AG09309 (cell line): ENCODE measurements around the gene PVR.
"Not testable (repeated sequence)": the region's sequence is repeated elsewhere in the genome, so short reads cannot be mapped to it uniquely, and the experiment has no call there.

Experiments
- DNase-seq: peaks from one replicate; pipeline ENCODE4 v3.0.0-alpha.2; 2010; ENCODE audit warnings: low read depth
- H3K4me3 ChIP-seq: 2 replicates; pipeline ENCODE4 v1.5.1; 2011; ENCODE audit warnings: mild to moderate bottlenecking, low read depth, low read length, moderate library complexity; ENCODE audit not compliant: control insufficient read depth
- CTCF ChIP-seq: IDR thresholded peaks from 2 replicates; pipeline ENCODE4 v1.5.1; 2011; ENCODE audit warnings: mild to moderate bottlenecking, low read depth, low read length, inconsistent platforms; ENCODE audit not compliant: insufficient read depth, control insufficient read depth; ENCODE audit errors: missing control alignments

The PVR gene

DNA sequence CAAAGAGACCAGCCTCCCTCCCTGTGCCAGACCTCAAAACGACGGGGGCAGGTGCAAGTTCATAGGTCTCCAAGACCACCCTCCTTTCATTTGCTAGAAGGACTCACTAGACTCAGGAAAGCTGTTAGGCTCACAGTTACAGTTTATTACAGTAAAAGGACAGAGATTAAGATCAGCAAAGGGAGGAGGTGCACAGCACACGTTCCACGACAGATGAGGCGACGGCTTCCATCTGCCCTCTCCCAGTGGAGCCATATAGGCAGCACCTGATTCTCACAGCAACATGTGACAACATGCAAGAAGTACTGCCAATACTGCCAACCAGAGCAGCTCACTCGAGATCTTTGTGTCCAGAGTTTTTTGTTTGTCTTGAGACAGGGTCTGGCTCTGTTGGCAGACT, 18.2 kb downstream of the PVR start:
- TF ChIP-seq CTCF, result no peak
- DNase-seq, result no peak
- no peak overlapping the region for H3K4me3 ChIP-seq

DNA sequence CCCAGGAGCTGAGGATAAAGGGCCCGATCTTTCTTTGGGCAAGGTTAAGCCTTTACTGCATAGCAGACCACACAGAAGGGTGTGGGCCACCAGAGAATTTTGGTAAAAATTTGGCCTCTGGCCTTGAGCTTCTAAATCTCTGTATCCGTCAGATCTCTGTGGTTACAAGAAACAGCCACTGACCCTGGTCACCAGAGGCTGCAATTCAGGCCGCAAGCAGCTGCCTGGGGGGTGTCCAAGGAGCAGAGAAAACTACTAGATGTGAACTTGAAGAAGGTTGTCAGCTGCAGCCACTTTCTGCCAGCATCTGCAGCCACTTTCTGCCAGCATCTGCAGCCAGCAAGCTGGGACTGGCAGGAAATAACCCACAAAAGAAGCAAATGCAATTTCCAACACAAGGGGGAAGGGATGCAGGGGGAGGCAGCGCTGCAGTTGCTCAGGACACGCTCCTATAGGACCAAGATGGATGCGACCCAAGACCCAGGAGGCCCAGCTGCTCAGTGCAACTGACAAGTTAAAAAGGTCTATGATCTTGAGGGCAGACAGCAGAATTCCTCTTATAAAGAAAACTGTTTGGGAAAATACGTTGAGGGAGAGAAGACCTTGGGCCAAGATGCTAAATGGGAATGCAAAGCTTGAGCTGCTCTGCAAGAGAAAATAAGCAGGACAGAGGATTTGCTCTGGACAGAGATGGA, 19.1 kb downstream of the PVR start:
- no peak overlapping the region for H3K4me3 ChIP-seq
- no peak for DNase-seq
- no peak for TF ChIP-seq CTCF

DNA sequence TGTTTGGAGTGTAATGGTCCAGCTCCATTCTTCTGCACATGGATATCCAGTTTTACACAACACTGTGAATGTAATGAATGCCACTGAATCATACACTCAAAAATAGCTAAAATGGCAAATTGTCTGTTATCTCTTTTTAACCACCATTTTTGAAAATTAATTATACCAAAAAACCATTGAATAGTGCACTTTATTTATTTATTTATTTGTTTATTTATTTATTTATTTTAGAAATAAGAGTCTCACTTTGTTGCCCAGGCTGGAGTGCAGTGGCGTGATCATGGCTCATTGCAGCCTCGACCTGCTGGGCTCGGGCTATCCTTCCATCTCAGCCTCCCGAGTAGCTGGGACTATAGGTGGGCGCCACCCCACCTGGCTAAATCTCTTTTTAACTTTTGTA, 20.3 kb downstream of the PVR start:
- TF ChIP-seq CTCF, result no peak
- H3K4me3 ChIP-seq, result no peak overlapping the region
- no peak for DNase-seq

- no peak overlapping the region for H3K4me3 ChIP-seq
- TF ChIP-seq CTCF, result no peak
- no peak for DNase-seq
Measured at GRCh38 chr19:44664976-44665375, 21.3 kb downstream of the PVR start.

DNA sequence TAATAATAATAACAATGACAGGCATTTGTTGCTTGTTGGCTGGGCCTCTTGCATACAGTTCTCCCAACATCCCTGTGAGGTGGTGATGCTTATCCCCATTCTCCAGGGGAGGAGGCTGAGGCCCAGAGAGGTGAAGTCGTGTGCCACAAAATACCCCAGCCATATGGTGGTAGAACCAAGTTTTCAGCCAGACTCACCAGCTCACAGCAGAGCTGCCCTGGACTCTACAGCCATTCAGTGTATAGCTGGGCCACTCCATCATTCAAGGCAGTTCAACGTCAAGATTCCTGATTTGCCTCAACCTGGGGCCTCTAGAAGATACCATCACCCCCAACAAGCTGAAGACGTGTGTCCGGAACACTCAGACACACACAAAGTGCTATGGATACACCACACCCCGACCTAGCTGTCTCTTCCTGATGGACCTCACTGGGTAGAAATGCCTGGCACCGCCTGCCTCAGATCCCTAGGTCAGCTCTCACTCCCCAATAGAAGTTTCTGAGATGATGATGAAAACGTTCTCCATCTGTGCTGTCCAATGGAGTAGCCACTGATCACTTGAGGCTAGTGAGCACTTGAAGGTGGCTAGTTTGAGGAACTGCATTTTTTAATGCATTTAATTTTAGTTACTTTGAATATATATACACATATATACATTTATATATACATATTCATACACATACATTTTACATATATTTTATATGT, 23.3 kb downstream of the PVR start:
- DNase-seq, result no peak
- no peak overlapping the region for H3K4me3 ChIP-seq
- TF ChIP-seq CTCF, result no peak

- no peak for DNase-seq
- TF ChIP-seq CTCF, result no peak
- no peak overlapping the region for H3K4me3 ChIP-seq
Measured at GRCh38 chr19:44668985-44669764, 25.5 kb downstream of the PVR start.

DNA sequence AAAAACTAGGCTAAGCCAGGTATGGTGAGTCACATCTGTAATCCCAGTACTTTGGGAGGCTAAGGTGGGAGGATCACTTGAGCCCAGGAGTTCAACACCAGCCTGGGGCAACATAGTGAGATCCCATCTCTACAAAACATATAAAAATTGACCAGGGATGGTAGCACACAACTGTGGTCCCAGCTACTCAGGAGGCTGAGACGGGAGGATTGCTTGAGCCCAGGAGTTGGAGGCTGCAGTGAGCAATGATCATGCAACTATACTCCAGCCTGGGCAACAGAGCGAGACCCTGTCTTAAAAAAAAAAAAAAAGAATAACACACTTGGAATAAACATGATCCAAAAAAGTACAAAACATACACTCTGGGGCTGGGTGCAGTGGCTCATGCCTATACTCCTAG, 26.3 kb downstream of the PVR start:
- DNase-seq, H3K4me3 ChIP-seq: not testable (repeated sequence)
